Lower leg skin (tissue), 4 donors: ENCODE data around the gene ARPC4. TPM values are rescaled to one million over a fixed set of nuclear protein-coding genes. Genes with fewer than 3 reads are reported as not detected.
A peak's percentile ranks its signal among the peaks of the same experiment; 100 is the strongest.
"Not testable (repeated sequence)": the region's sequence is repeated elsewhere in the genome, so short reads cannot be mapped to it uniquely, and the experiment has no call there.

Experiments used
- DNase-seq, 2 donors: peaks; one replicate each; pipeline ENCODE4 v3.0.0-alpha.2; 2019; ENCODE audit warnings: low spot score in 2 of 2
- H3K4me3 ChIP-seq: fragments of 200-600 bp; sonication (generic); 2 replicates; pipeline ENCODE4 v1.5.1; 2017; ENCODE audit warnings: mild to moderate bottlenecking, low read depth; ENCODE audit not compliant: poor library complexity, severe bottlenecking
- CTCF ChIP-seq, 3 donors: fragments of 450-650 bp; IDR thresholded peaks; one replicate each; pipeline ENCODE4 v1.5.1; 2016; ENCODE audit warnings: antibody characterized with exemption in 3 of 3, mild to moderate bottlenecking in 3 of 3, moderate library complexity in 2 of 3
- POLR2A ChIP-seq, 2 donors: fragments of 450-650 bp; IDR thresholded peaks; one replicate each; pipeline ENCODE4 v1.6.1; 2016 to 2017; ENCODE audit warnings: antibody characterized with exemption in 2 of 2, mild to moderate bottlenecking in 1 of 2, moderate library complexity in 1 of 2
- WGBS, 2 donors: methylation state at CpG; one replicate each; pipeline ENCODE4 v1.1.5; 2018; 5-methylcytosine and 5-hydroxymethylcytosine counted together
- intact Hi-C: fragments of 100-400 bp; cut with DNase I; formaldehyde crosslinking; loops from one replicate; pipeline ENCODE4 v1.15.0; 2023; ENCODE audit warnings: low total_unique reads
- total RNA-seq, 4 donors: library from RNA; depleted of rRNA; stranded (reverse); fragments of >200 nt; gene quantifications; one replicate each; pipeline ENCODE4 v1.1.0, GENCODE V29; 2016

ARPC4 gene
- total RNA-seq, 4 donors from 2014 or later = 89.6 to 151 (median 107) TPM

GRCh38 chr3:9767418-9767817 is 25.5 kb upstream of the ARPC4 start:
- intact Hi-C loops = no loop called here
- H3K4me3 ChIP-seq = no peak overlapping the region
- 59 to 66% methylated on average over 7 of the region's 7 CpGs for WGBS, 2 donors
- DNase-seq = no peak
- TF ChIP-seq POLR2A (IDR thresholded peaks at IDR 0.05) (no peak), CTCF (IDR thresholded peaks at IDR 0.05) (no peak)

- no peak for DNase-seq
- intact Hi-C loops = no loop called here
- 60 to 62% methylated on average over 6 of the region's 6 CpGs for WGBS, 2 donors
- no peak overlapping the region for H3K4me3 ChIP-seq
- TF ChIP-seq CTCF (IDR thresholded peaks at IDR 0.05) = no peak
- TF ChIP-seq POLR2A (IDR thresholded peaks at IDR 0.05) = no peak
Measured at GRCh38 chr3:9768141-9768775, 24.6 kb upstream of the ARPC4 start.

- no peak for TF ChIP-seq CTCF (IDR thresholded peaks at IDR 0.05)
- TF ChIP-seq POLR2A (IDR thresholded peaks at IDR 0.05) = no peak
- no peak overlapping the region for H3K4me3 ChIP-seq
- WGBS, 2 donors = 72 to 77% methylated on average over 5 of the region's 5 CpGs
- intact Hi-C loops = no loop called here
- DNase-seq = no peak
Measured at GRCh38 chr3:9769012-9769411, 23.9 kb upstream of the ARPC4 start.

- WGBS, 2 donors = 7 to 9% methylated on average over 28 to 42 of the region's 49 CpGs
- peak; percentile 52 to 95 for DNase-seq
- no peak for TF ChIP-seq POLR2A (IDR thresholded peaks at IDR 0.05)
- TF ChIP-seq CTCF (IDR thresholded peaks at IDR 0.05) = no peak
- H3K4me3 ChIP-seq = peak within 1 kb of the TSS; percentile 53
- intact Hi-C loops = no loop called here
Measured at GRCh38 chr3:9769426-9770275, 23.2 kb upstream of the ARPC4 start, which contains the start of gene CAMK1. TSS of gene CAMK1 (minus strand) at chr3:9769947. CDS start at chr3:9767749, 2,198 bp downstream.

- peak overlapping the region; percentile 53 for H3K4me3 ChIP-seq
- DNase-seq = peak; percentile 78 to 97
- WGBS, 2 donors = 10 to 16% methylated on average over 15 of the region's 15 CpGs
- TF ChIP-seq POLR2A (IDR thresholded peaks at IDR 0.05) (no peak), CTCF (IDR thresholded peaks at IDR 0.05) (no peak)
- intact Hi-C loops = no loop called here
Measured at GRCh38 chr3:9770276-9770812, 22.5 kb upstream of the ARPC4 start.

GRCh38 chr3:9771007-9771406 is 21.9 kb upstream of the ARPC4 start:
- H3K4me3 ChIP-seq, DNase-seq, intact Hi-C loops: not testable (repeated sequence)
- 91 to 92% methylated on average over 2 of the region's 2 CpGs for WGBS, 2 donors
